CD4-positive, alpha-beta memory T cell (primary cell): ENCODE results near the gene KRTAP10-11. TPM values are rescaled to one million over a fixed set of nuclear protein-coding genes. Genes with fewer than 3 reads are reported as not detected.
A peak's percentile ranks its signal among the peaks of the same experiment; 100 is the strongest.
"Not testable (repeated sequence)": the region's sequence is repeated elsewhere in the genome, so short reads cannot be mapped to it uniquely, and the experiment has no call there.

Experiments used
- CTCF ChIA-PET: fragments of 350-600 bp; sonication (Branson Sonifier 250); formaldehyde crosslinking; loops from one replicate; lab custom pipeline; 2021; ENCODE audit warnings: inconsistent platforms; ENCODE audit not compliant: partially characterized antibody; lab: Charles Lee
- POLR2A ChIA-PET: fragments of 350-600 bp; sonication (Branson Sonifier 250); formaldehyde crosslinking; loops from one replicate; lab custom pipeline; 2021; ENCODE audit not compliant: partially characterized antibody; lab: Charles Lee
- DNase-seq, 5 donors: peaks; one replicate each; pipeline versions ENCODE4 v3.0.0 to v3.0.0-alpha.2; 2020 to 2022; ENCODE audit warnings: mixed read lengths in 1 of 5
- H3K27ac ChIP-seq: one replicate; pipeline ENCODE4 v1.7.0; 2013; ENCODE audit warnings: low read depth, low read length
- H3K27me3 ChIP-seq: 2 replicates; pipeline ENCODE4 v1.7.0; 2013; ENCODE audit warnings: mild to moderate bottlenecking, low read length, moderate library complexity; ENCODE audit not compliant: insufficient read depth
- H3K36me3 ChIP-seq: 2 replicates; pipeline ENCODE4 v1.7.0; 2013; ENCODE audit warnings: mild to moderate bottlenecking, low read length, moderate library complexity; ENCODE audit not compliant: insufficient read depth
- H3K4me1 ChIP-seq: 2 replicates; pipeline ENCODE4 v1.7.0; 2013; ENCODE audit warnings: mild to moderate bottlenecking, low read length, moderate library complexity; ENCODE audit not compliant: insufficient read depth
- H3K4me3 ChIP-seq, 2 donors: one replicate each; pipeline ENCODE4 v1.7.0; 2013; ENCODE audit warnings: low read length in 2 of 2, mild to moderate bottlenecking in 1 of 2
- H3K9me3 ChIP-seq, 2 donors: one replicate each; pipeline ENCODE4 v1.7.0; 2013; ENCODE audit warnings: low read length in 2 of 2, control low read depth in 1 of 2; ENCODE audit not compliant: control insufficient read depth in 1 of 2
- H3K27ac Mint-ChIP-seq, 7 donors: one replicate each; pipeline ENCODE4 v1.8.0; 2020 to 2021; ENCODE audit warnings: mixed read lengths in 7 of 7, mild to moderate bottlenecking in 6 of 7, inconsistent platforms in 3 of 7, moderate library complexity in 3 of 7
- H3K27me3 Mint-ChIP-seq, 2 donors: one replicate each; pipeline ENCODE4 v1.8.0; 2020 to 2021; ENCODE audit warnings: mixed read lengths in 2 of 2
- H3K36me3 Mint-ChIP-seq, 2 donors: one replicate each; pipeline ENCODE4 v1.8.0; 2020 to 2021; ENCODE audit warnings: mixed read lengths in 2 of 2, inconsistent platforms in 1 of 2, mild to moderate bottlenecking in 1 of 2
- H3K4me1 Mint-ChIP-seq, 4 donors: one replicate each; pipeline ENCODE4 v1.8.0; 2020 to 2021; ENCODE audit warnings: mixed read lengths in 4 of 4, mild to moderate bottlenecking in 1 of 4
- H3K4me3 Mint-ChIP-seq, 8 donors: one replicate each; pipeline ENCODE4 v1.8.0; 2020 to 2021; ENCODE audit warnings: mixed read lengths in 8 of 8, mild to moderate bottlenecking in 7 of 8, moderate library complexity in 6 of 8, inconsistent platforms in 3 of 8
- H3K9me3 Mint-ChIP-seq, 8 donors: one replicate each; pipeline ENCODE4 v1.8.0; 2020 to 2021; ENCODE audit warnings: mixed read lengths in 8 of 8, mild to moderate bottlenecking in 5 of 8, inconsistent platforms in 3 of 8, moderate library complexity in 1 of 8
- intact Hi-C: fragments of 100-400 bp; cut with micrococcal nuclease; formaldehyde crosslinking; loops from one replicate; pipeline ENCODE4 v1.15.1; 2023
- polyA plus RNA-seq, 2 donors: library from polyadenylated mRNA; unstranded; fragments of 300-500 nt; fragmentation: Illumina TruSeq; gene quantifications; one replicate each; pipeline ENCODE4 v1.2.3, GENCODE V29; 2021
- total RNA-seq, 2 experiments: library from RNA; stranded (reverse); gene quantifications; one replicate each; pipeline ENCODE4 v1.2.3, GENCODE V29; 2021

Gene KRTAP10-11
- total and polyA plus RNA-seq, 4 experiments from 2014 or later = not detected

DNA sequence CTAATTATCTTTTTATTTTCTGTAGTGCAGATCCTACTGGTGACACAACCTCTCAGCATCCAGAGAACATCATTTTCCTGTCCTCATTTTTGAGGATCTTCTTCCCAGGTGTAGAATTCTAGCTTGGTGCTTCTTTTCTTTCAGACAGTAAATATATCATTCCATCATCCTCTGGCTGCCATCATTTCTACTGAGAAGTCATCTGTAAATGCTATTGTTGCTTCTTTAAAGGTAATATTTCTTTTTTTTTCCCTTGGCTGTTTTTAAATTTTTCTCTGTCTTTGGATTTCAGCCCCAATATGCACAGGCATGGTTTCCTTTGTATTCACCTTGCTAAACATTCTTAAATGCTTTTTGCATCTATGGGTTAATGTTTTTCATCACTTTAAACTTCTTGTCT lies 22.6 kb upstream of the KRTAP10-11 start:
- Histone ChIP-seq H3K4me1 (peaks cover 20% of the 10 kb centered on the region), H3K9me3 (no peaks in the 10 kb centered on the region), H3K4me3 (no peak overlapping the region), H3K27ac (no peak overlapping the region), H3K36me3 (no peaks in the 10 kb centered on the region), H3K27me3 (no peaks in the 10 kb centered on the region)
- Mint-ChIP-seq H3K27ac (peak overlapping the region in 1 of 7 donors; percentile 68), H3K4me3 (no peak overlapping the region), H3K36me3 (peaks cover 26 to 46% of the 10 kb centered on the region in 2 donors), H3K9me3 (peaks cover 2 to 49% (median 42%) of the 10 kb centered on the region in 8 donors), H3K4me1 (peaks cover 23 to 37% (median 29%) of the 10 kb centered on the region in 4 donors), H3K27me3 (no peaks in the 10 kb centered on the region)
- DNase-seq = no peak
- ChIA-PET POLR2A (interaction anchor here (1.3 to 5.4 kb wide), 2 partner anchors 34 to 35 kb away, joined by 3 to 89 read pairs; partner anchors contain the start of gene KRTAP12-3), CTCF (no interaction called here)
- intact Hi-C loops = no loop called here

DNA sequence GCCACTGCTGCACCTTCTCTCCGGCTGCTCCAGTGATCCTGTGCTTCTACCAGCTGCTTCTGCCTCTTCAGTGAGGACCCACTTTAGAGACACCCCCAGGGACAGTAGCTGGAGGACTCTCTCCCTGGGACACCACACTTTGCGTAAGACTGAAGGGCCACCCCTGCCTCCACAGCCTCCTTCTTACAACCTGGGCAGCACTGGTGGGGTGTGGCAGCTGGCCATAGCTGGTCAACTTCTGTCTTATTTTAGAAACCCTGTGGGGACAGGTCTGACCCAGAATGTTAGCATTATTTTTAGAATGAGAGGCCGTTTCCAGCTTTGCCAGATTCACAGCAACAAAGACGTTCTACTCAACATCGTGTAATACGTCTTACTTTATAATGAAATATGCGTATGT lies 20.5 kb upstream of the KRTAP10-11 start:
- no peak overlapping the region for H3K4me3 Mint-ChIP-seq
- Histone ChIP-seq H3K36me3 (no peaks in the 10 kb centered on the region), H3K4me3 (no peak overlapping the region), H3K9me3 (peaks cover 0 to 4% of the 10 kb centered on the region in 2 donors), H3K27me3 (no peaks in the 10 kb centered on the region), H3K4me1 (peaks cover 25% of the 10 kb centered on the region), H3K27ac (no peak overlapping the region)
- DNase-seq = no peak
- H3K36me3 Mint-ChIP-seq = peaks cover 17 to 37% of the 10 kb centered on the region in 2 donors
- intact Hi-C loops = no loop called here
- peaks cover 2 to 40% (median 36%) of the 10 kb centered on the region in 8 donors for H3K9me3 Mint-ChIP-seq
- ChIA-PET POLR2A (interaction anchor here (1.2 to 1.7 kb wide), 2 partner anchors 28 to 32 kb away, joined by 4 read pairs; partner anchors contain the start of gene KRTAP12-3), CTCF (interaction anchor here (1.3 kb wide), 2 partner anchors 32 to 117 kb away, joined by 3 to 5 read pairs; partner anchors contain the start of gene KRTAP12-3)
- H3K4me1 Mint-ChIP-seq = peaks cover 12 to 33% (median 24%) of the 10 kb centered on the region in 4 donors
- no peak overlapping the region for H3K27ac Mint-ChIP-seq
- no peaks in the 10 kb centered on the region for H3K27me3 Mint-ChIP-seq

DNA sequence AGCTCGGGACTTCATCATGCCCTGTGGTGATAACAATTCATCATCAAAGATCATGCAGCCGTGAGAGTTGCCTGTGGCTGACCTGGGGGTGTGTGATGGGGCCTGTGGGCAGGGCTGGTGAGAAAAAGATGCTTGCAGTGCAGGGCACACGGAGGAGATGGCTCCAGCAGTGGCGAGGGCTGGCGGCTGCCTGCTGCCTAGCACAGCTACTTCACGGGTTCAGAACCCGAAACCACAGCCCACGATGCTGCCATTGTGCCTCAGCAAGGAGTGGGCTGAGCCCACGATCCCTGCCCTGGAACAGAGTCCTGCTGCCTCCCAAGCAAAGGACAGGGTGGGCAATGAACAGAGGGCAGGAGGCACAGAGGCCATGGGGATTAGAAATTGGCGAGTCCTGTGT lies 20.0 kb upstream of the KRTAP10-11 start:
- Histone ChIP-seq H3K4me1 (peaks cover 26% of the 10 kb centered on the region), H3K9me3 (peaks cover 0 to 4% of the 10 kb centered on the region in 2 donors), H3K27me3 (no peaks in the 10 kb centered on the region), H3K27ac (no peak overlapping the region), H3K36me3 (no peaks in the 10 kb centered on the region), H3K4me3 (no peak overlapping the region)
- peaks cover 16 to 40% of the 10 kb centered on the region in 2 donors for H3K36me3 Mint-ChIP-seq
- no peak overlapping the region for H3K27ac Mint-ChIP-seq
- intact Hi-C loops = no loop called here
- H3K4me3 Mint-ChIP-seq = peak overlapping the region in 1 of 8 donors; percentile 29
- H3K4me1 Mint-ChIP-seq = peaks cover 10 to 34% (median 26%) of the 10 kb centered on the region in 4 donors
- DNase-seq = no peak
- peaks cover 2 to 43% (median 39%) of the 10 kb centered on the region in 8 donors for H3K9me3 Mint-ChIP-seq
- ChIA-PET POLR2A (interaction anchor here (1.2 to 1.7 kb wide), 2 partner anchors 27 to 32 kb away, joined by 4 read pairs; partner anchors contain the start of gene KRTAP12-3), CTCF (interaction anchor here (1.3 kb wide), 1 partner anchor 116 kb away, joined by 3 read pairs; no protein-coding TSS in a partner anchor)
- H3K27me3 Mint-ChIP-seq = no peaks in the 10 kb centered on the region

DNA sequence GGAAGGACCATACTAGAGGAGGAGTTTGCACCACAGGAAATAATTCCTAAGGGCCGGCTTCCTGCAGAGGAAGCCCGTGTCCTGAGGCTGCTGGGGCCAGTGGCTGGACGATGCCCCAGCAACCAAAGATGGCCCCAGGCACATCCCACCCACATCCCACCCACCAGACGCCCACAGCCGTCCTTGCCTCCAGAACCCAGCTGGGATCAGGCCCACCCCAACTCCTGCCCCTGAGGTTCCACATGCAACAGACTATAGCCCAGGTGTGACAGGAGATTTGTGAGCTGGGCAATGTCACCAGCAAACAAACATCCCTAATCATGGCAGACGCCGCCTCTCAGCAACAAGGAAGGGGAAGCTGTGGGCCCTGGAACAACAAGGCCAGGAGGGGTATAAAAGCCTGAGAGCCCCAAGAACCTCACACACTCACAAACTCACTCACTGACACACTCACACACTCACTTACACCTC lies 19.5 kb upstream of the KRTAP10-11 start, which contains the start of gene KRTAP10-9:
Gene KRTAP10-9, plus strand, starts transcription at position 421 of the 471 bp plus-strand sequence. CDS start 79 bp downstream, outside the sequence.
- Histone ChIP-seq H3K36me3 (no peaks in the 10 kb centered on the region), H3K4me1 (peaks cover 26% of the 10 kb centered on the region), H3K9me3 (peaks cover 0 to 4% of the 10 kb centered on the region in 2 donors), H3K4me3 (no peak within 1 kb of the TSS), H3K27ac (no peak within 1 kb of the TSS), H3K27me3 (no peaks in the 10 kb centered on the region)
- Mint-ChIP-seq H3K27ac (peak within 1 kb of the TSS in 2 of 7 donors; percentile 27 to 80), H3K9me3 (peaks cover 1 to 47% (median 42%) of the 10 kb centered on the region in 8 donors), H3K4me1 (peaks cover 10 to 34% (median 26%) of the 10 kb centered on the region in 4 donors), H3K27me3 (no peaks in the 10 kb centered on the region), H3K36me3 (peaks cover 17 to 44% of the 10 kb centered on the region in 2 donors), H3K4me3 (peak within 1 kb of the TSS in 1 of 8 donors; percentile 39)
- POLR2A ChIA-PET = interaction anchor here (1.7 kb wide), 1 partner anchor 27 kb away, joined by 4 read pairs; no protein-coding TSS in a partner anchor
- intact Hi-C loops = no loop called here
- no peak for DNase-seq
- CTCF ChIA-PET = interaction anchor here (1.3 kb wide), 1 partner anchor 116 kb away, joined by 3 read pairs; no protein-coding TSS in a partner anchor

DNA sequence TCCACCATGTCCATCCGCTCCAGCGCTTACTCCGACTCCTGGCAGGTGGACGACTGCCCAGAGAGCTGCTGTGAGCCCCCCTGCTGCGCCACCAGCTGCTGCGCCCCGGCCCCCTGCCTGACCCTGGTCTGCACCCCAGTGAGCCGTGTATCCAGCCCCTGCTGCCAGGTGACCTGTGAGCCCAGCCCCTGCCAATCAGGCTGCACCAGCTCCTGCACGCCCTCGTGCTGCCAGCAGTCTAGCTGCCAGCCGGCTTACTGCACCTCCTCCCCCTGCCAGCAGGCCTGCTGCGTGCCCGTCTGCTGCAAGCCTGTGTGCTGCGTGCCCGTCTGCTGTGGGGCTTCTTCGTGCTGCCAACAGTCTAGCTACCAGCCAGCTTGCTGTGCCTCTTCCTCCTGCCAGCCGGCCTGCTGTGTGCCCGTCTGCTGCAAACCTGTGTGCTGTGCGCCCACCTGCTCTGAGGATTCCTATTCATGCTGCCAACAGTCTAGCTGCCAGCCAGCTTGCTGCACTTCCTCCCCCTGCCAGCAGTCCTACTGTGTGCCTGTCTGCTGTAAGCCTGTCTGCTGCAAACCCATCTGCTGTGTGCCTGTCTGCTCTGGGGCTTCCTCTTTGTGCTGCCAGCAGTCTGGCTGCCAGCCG lies 18.9 kb upstream of the KRTAP10-11 start:
- intact Hi-C loops, DNase-seq, H3K9me3 ChIP-seq, H3K27ac ChIP-seq, H3K36me3 ChIP-seq, H3K4me3 ChIP-seq, H3K27me3 ChIP-seq, H3K27me3 Mint-ChIP-seq: not testable (repeated sequence)
- Mint-ChIP-seq H3K4me3 (peak overlapping the region in 1 of 8 donors; percentile 39), H3K4me1 (peaks cover 10 to 34% (median 25%) of the 10 kb centered on the region in 4 donors), H3K9me3 (peaks cover 0 to 53% (median 47%) of the 10 kb centered on the region in 8 donors), H3K36me3 (peaks cover 17 to 47% of the 10 kb centered on the region in 2 donors), H3K27ac (peak overlapping the region in 1 of 7 donors; percentile 80)
- POLR2A ChIA-PET = interaction anchor here (1.1 to 1.7 kb wide), 2 partner anchors 26 to 30 kb away, joined by 4 read pairs; partner anchors contain the start of gene KRTAP12-3
- H3K4me1 ChIP-seq = peaks cover 26% of the 10 kb centered on the region
- CTCF ChIA-PET = interaction anchor here (1.6 kb wide), 1 partner anchor 115 kb away, joined by 4 read pairs; no protein-coding TSS in a partner anchor

DNA sequence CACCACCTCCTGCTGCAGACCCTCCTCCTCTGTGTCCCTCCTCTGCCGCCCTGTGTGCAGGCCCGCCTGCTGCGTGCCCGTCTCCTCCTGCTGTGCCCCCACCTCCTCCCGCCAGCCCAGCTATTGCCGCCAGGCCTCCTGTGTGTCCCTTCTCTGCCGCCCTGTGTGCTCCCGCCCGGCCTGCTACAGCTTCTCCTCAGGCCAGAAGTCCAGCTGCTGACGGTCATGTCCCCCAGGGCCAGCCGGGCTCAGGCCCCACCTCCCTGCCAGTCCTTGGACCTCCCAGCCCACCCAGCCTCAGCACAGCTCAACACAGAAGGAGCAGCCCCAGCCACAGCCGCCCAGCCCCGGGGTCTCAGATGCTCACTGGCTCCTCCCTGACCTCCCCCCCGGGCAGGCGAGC lies 18.4 kb upstream of the KRTAP10-11 start:
- DNase-seq, H3K27me3 Mint-ChIP-seq, H3K27me3 ChIP-seq, H3K36me3 ChIP-seq, H3K4me3 ChIP-seq, H3K27ac ChIP-seq, intact Hi-C loops, H3K4me3 Mint-ChIP-seq, H3K9me3 ChIP-seq: not testable (repeated sequence)
- Mint-ChIP-seq H3K27ac (peak overlapping the region in 1 of 7 donors; percentile 27), H3K9me3 (peaks cover 0 to 54% (median 43%) of the 10 kb centered on the region in 8 donors), H3K4me1 (peaks cover 10 to 34% (median 25%) of the 10 kb centered on the region in 4 donors), H3K36me3 (peaks cover 17 to 42% of the 10 kb centered on the region in 2 donors)
- ChIA-PET CTCF (interaction anchor here (1.6 kb wide), 1 partner anchor 115 kb away, joined by 4 read pairs; no protein-coding TSS in a partner anchor), POLR2A (interaction anchor here (1.1 kb wide), 1 partner anchor 30 kb away, joined by 4 read pairs; the partner anchor contains the start of gene KRTAP12-3)
- H3K4me1 ChIP-seq = peaks cover 26% of the 10 kb centered on the region
